Lung (tissue), 12 donors: ENCODE results near the gene SACM1L. TPM values are rescaled to one million over a fixed set of nuclear protein-coding genes. Genes with fewer than 3 reads are reported as not detected.
"Not testable (repeated sequence)": the region's sequence is repeated elsewhere in the genome, so short reads cannot be mapped to it uniquely, and the experiment has no call there.

Experiments
- ATAC-seq: fragments of 200-7000 bp; cut with Tn5 transposase; one replicate; pipeline ENCODE4 v1.9.1; 2020; ENCODE audit warnings: moderate number of reproducible peaks; ENCODE audit not compliant: insufficient read depth, low FRiP score
- DNase-seq, 3 donors: peaks; one replicate each; pipeline ENCODE4 v3.0.0-alpha.2; 2013 to 2017
- H3K27ac ChIP-seq, 2 donors: one replicate each; pipeline ENCODE4 v1.5.1; 2013; ENCODE audit warnings: mild to moderate bottlenecking in 2 of 2, moderate library complexity in 2 of 2, control low read depth in 1 of 2, inconsistent platforms in 1 of 2, low read depth in 1 of 2, low read length in 1 of 2
- H3K27me3 ChIP-seq, 3 donors: one replicate each; pipeline ENCODE4 v1.5.1; 2013; ENCODE audit warnings: low read length in 2 of 3; ENCODE audit not compliant: control insufficient read depth in 3 of 3, insufficient read depth in 3 of 3
- H3K36me3 ChIP-seq, 4 donors: one replicate each; pipeline ENCODE4 v1.5.1; 2013; ENCODE audit warnings: low read length in 4 of 4, mild to moderate bottlenecking in 1 of 4, moderate library complexity in 1 of 4; ENCODE audit not compliant: control insufficient read depth in 4 of 4, insufficient read depth in 4 of 4
- H3K4me1 ChIP-seq, 5 donors: one replicate each; pipeline ENCODE4 v1.5.1; 2013; ENCODE audit warnings: low read length in 5 of 5, mild to moderate bottlenecking in 2 of 5, moderate library complexity in 1 of 5; ENCODE audit not compliant: control insufficient read depth in 5 of 5, insufficient read depth in 5 of 5
- H3K4me3 ChIP-seq: one replicate; pipeline ENCODE4 v1.5.1; 2013; ENCODE audit warnings: mild to moderate bottlenecking, control low read depth, moderate library complexity
- H3K9ac ChIP-seq, 2 donors: one replicate each; pipeline ENCODE4 v1.5.1; 2013; ENCODE audit warnings: low read length in 2 of 2, control low read depth in 1 of 2; ENCODE audit not compliant: insufficient read depth in 1 of 2
- H3K9me3 ChIP-seq, 4 donors: one replicate each; pipeline ENCODE4 v1.5.1; 2013; ENCODE audit warnings: low read length in 3 of 4, mild to moderate bottlenecking in 1 of 4, moderate library complexity in 1 of 4; ENCODE audit not compliant: control insufficient read depth in 4 of 4, insufficient read depth in 3 of 4
- CTCF ChIP-seq: IDR thresholded peaks from 2 replicates; pipeline ENCODE4 v1.5.1; 2012; ENCODE audit warnings: mild to moderate bottlenecking; ENCODE audit errors: control extremely low read depth, extremely low read depth
- WGBS, 2 donors: extraction: QIAGEN DNeasy Blood & Tissue Kit; methylation state at CpG; one replicate each; pipeline ENCODE4 v1.1.7; 2013; 5-methylcytosine and 5-hydroxymethylcytosine counted together
- polyA plus RNA-seq, 2 donors: library from polyadenylated mRNA; stranded (reverse); fragments of 200-250 nt; gene quantifications; one replicate each; pipeline ENCODE4 v1.2.1, GENCODE V29; 2013
- total RNA-seq, 2 donors: library from RNA; depleted of rRNA in 1 of 2; stranded (reverse); fragments of >200 nt in 1 of 2; gene quantifications; one replicate each; pipeline ENCODE4 v1.2.1, GENCODE V29; 2014 to 2021
- donor health status: control.
- donor health status: control.
- donor health status: Bipolar disorder and iron deficiency.
- donor health status: healthy.
- donor health status: DM: yes; HTN: yes; CAD: no.

Gene SACM1L
- total and polyA plus RNA-seq, 4 donors = 23.3 to 117 (median 43.8) TPM

DNA sequence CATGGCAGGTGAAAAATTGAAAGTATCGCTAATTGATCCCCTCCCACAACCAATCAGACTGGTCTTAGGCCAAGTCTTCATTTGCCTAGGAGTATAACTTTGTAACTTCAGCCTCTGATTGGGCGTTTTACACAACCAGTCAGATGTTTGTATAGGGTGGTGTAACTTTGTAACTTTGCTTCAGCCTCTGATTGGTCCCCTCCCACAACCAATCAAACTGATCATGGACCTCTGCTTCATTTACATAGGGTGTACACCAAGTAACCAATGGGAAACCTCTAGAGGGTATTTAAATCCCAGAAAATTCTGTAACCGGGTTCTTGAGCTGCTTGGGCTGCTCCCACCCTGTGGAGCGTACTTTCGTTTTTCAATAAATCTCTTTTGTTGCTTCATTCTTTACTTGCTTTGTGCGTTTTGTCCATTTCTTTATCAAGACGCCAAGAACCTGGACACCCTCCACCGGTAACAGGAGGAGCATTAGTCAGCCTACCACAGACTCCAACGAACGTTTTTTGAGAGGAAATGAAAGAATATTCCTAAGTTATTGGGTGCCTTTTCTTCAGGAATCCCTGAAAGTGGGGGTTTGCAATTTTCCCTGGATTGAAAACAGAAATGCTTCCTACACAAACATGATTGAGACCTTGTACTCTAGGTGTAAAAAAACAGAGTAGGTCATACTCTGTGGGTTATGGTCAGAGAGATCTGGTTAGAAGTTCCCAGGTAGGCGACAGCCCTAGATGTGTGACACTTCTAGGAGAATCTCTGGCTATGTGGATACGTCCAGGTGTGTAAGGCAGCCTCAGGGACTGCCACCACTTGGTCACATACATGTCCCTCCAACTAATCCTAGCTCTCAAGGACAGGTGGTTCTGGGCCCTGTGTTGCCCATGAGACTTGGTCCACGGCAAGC, 5.5 kb upstream of the SACM1L start:
- Histone ChIP-seq H3K27ac (no peak overlapping the region), H3K27me3 (no peaks in the 10 kb centered on the region)
- WGBS, 2 donors = 73 to 80% methylated on average over 13 of the region's 13 CpGs

GRCh38 chr3:45684327-45684892, 4.8 kb upstream of the SACM1L start:
- 50 to 61% methylated on average over 12 of the region's 12 CpGs for WGBS, 2 donors
- no peak overlapping the region for H3K9ac ChIP-seq
- TF ChIP-seq CTCF = no peak
- H3K27ac ChIP-seq = no peak overlapping the region
- ATAC-seq (no peak), DNase-seq (no peak)
- H3K4me3 ChIP-seq = no peak overlapping the region
- peaks cover 0 to 6% (median under 1%) of the 10 kb centered on the region in 4 donors for H3K9me3 ChIP-seq
- no peaks in the 10 kb centered on the region for H3K27me3 ChIP-seq
- peaks cover 0 to 28% (median 11%) of the 10 kb centered on the region in 4 donors for H3K36me3 ChIP-seq
- peaks cover 2 to 11% (median 4%) of the 10 kb centered on the region in 5 donors for H3K4me1 ChIP-seq

More for the DNA sequence above, 5.5 kb upstream of the SACM1L start:
- no peak for ATAC-seq
- Histone ChIP-seq H3K9me3 (peaks cover 0 to 6% (median under 1%) of the 10 kb centered on the region in 4 donors), H3K36me3 (peaks cover 0 to 29% (median 15%) of the 10 kb centered on the region in 4 donors), H3K4me3 (no peak overlapping the region), H3K9ac (no peak overlapping the region), H3K4me1 (peaks cover 2 to 11% (median 4%) of the 10 kb centered on the region in 5 donors)
- no peak for TF ChIP-seq CTCF
- DNase-seq = no peak

- 35 to 71% methylated on average over 1 to 4 of the region's 4 CpGs for WGBS, 2 donors
Measured at GRCh38 chr3:45685722-45686121, 3.5 kb upstream of the SACM1L start.

DNA sequence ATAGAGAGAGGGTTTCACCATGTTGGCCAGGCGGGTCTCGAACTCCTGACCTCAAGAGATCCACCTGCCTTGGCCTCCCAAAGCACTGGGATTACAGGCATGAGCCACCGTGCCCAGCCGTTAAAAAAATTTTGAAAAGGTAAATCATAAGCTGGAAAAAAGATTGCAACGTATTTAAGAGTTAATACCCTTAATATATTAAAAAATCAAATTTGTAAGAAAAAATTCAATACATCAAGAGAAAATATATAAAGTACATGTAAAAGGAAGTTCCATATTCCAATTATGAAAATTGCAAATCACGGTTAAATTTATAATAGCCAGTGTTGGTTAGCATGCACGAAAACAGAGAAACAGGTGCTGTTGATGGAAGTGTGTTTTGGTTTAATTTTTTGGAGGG, 2.3 kb upstream of the SACM1L start:
- H3K4me1 ChIP-seq = peaks cover 4 to 29% (median 18%) of the 10 kb centered on the region in 5 donors
- no peak overlapping the region for H3K9ac ChIP-seq
- peaks cover 0 to 6% (median under 1%) of the 10 kb centered on the region in 4 donors for H3K9me3 ChIP-seq
- peaks cover 0 to 11% (median 4%) of the 10 kb centered on the region in 4 donors for H3K36me3 ChIP-seq
- no peak overlapping the region for H3K27ac ChIP-seq
- ATAC-seq = no peak
- no peaks in the 10 kb centered on the region for H3K27me3 ChIP-seq
- no peak overlapping the region for H3K4me3 ChIP-seq
- 91 to 93% methylated on average over 7 of the region's 7 CpGs for WGBS, 2 donors
- DNase-seq = no peak
- no peak for TF ChIP-seq CTCF

More at GRCh38 chr3:45685722-45686121, 3.5 kb upstream of the SACM1L start:
- H3K9me3 ChIP-seq, H3K9ac ChIP-seq, H3K4me3 ChIP-seq, ATAC-seq, H3K27ac ChIP-seq, H3K27me3 ChIP-seq, DNase-seq: not testable (repeated sequence)
- H3K36me3 ChIP-seq = peaks cover 0 to 18% (median 7%) of the 10 kb centered on the region in 4 donors
- H3K4me1 ChIP-seq = peaks cover 4 to 18% (median 9%) of the 10 kb centered on the region in 5 donors
